ENCODE measurements around the gene TMEM244.

DNA sequence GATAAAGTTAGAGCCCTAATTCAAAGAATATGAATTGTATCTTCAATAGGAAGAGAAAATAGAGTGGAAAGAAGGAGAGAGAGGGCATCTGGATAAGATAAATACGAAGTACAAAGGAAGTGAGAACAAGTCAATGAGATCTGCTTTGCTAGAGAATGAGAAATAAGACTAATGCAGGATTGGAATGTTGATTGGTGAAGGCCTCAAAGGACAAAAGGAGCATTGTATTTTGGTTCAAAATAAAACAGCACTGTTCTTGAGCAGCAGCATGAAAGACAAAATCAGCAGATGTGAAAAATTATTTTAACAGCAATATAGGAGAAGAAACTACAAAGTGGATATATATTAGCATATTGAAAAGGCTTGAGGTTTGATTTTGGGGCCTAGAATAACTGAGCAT is 5.1 kb upstream of the TMEM244 start:
- TF ChIP-seq FOXM1 (IDR thresholded peaks at IDR 0.05; ENCODE audit: borderline replicate concordance) (no peak), SP1 (IDR thresholded peaks at IDR 0.05) (no peak), LEF1 (IDR thresholded peaks at IDR 0.05; ENCODE audit: borderline replicate concordance) (no peak)

Measured in HEK293T (cell line).